ENCODE results near the gene HABP4. TPM values are rescaled to one million over a fixed set of nuclear protein-coding genes. Genes with fewer than 3 reads are reported as not detected.

The HABP4 gene
- total RNA-seq, 1 experiment from 2014 or later: 15.2 TPM

GRCh38 chr9:96448546-96449170, 1.3 kb upstream of the HABP4 start:
- H3K27me3 ChIP-seq: no peaks in the 10 kb centered on the region

GRCh38 chr9:96449523-96449844, 485 bp upstream of the HABP4 start:
- no peak overlapping the region for H3K27ac ChIP-seq

More at GRCh38 chr9:96448546-96449170, 1.3 kb upstream of the HABP4 start:
- Histone ChIP-seq H3K9me3 (replicated peaks) (no peaks in the 10 kb centered on the region), H3K27ac (no peak overlapping the region), H3K36me3 (no peaks in the 10 kb centered on the region), H3K4me3 (no peak overlapping the region), H3K4me1 (peaks cover 8% of the 10 kb centered on the region; the same call in 1 of the 2 replicates)
- DNase-seq: no peak

GRCh38 chr9:96450613-96451528, 902 bp downstream of the HABP4 start:
- no peaks in the 10 kb centered on the region for H3K9me3 ChIP-seq (replicated peaks)
- H3K4me1 ChIP-seq: peaks cover 8% of the 10 kb centered on the region; the same call in 1 of the 2 replicates
- peak overlapping the region; percentile 84 for H3K4me3 ChIP-seq
- DNase-seq: peak; percentile 30 to 46
- H3K27me3 ChIP-seq: no peaks in the 10 kb centered on the region
- no peaks in the 10 kb centered on the region for H3K36me3 ChIP-seq
- peak overlapping the region; percentile 25; the same call in 1 of the 2 replicates for H3K27ac ChIP-seq

More at GRCh38 chr9:96449523-96449844, 485 bp upstream of the HABP4 start:
- H3K4me3 ChIP-seq: peak overlapping the region; percentile 84
- DNase-seq: no peak
- peaks cover 8% of the 10 kb centered on the region; the same call in 1 of the 2 replicates for H3K4me1 ChIP-seq
- H3K36me3 ChIP-seq: no peaks in the 10 kb centered on the region
- no peaks in the 10 kb centered on the region for H3K9me3 ChIP-seq (replicated peaks)
- no peaks in the 10 kb centered on the region for H3K27me3 ChIP-seq

GRCh38 chr9:96453625-96454024, 3.7 kb downstream of the HABP4 start:
- no peaks in the 10 kb centered on the region for H3K27me3 ChIP-seq
- no peaks in the 10 kb centered on the region for H3K9me3 ChIP-seq (replicated peaks)
- no peaks in the 10 kb centered on the region for H3K36me3 ChIP-seq
- peaks cover 7% of the 10 kb centered on the region; the same call in 1 of the 2 replicates for H3K4me1 ChIP-seq
- H3K4me3 ChIP-seq: no peak overlapping the region
- no peak overlapping the region for H3K27ac ChIP-seq
- no peak for DNase-seq

- DNase-seq: peak in 1 of 2 experiments; percentile 18
- H3K4me1 ChIP-seq: no peaks in the 10 kb centered on the region
- no peak overlapping the region for H3K4me3 ChIP-seq
- H3K9me3 ChIP-seq (replicated peaks): no peaks in the 10 kb centered on the region
- peaks cover 3% of the 10 kb centered on the region; the same call in 1 of the 2 replicates for H3K36me3 ChIP-seq
- no peak overlapping the region for H3K27ac ChIP-seq
- no peaks in the 10 kb centered on the region for H3K27me3 ChIP-seq
Observed at GRCh38 chr9:96457266-96457665, 7.3 kb downstream of the HABP4 start.

GRCh38 chr9:96458226-96458625, 8.3 kb downstream of the HABP4 start:
- H3K27me3 ChIP-seq: no peaks in the 10 kb centered on the region
- H3K36me3 ChIP-seq: peaks cover 3% of the 10 kb centered on the region; the same call in 1 of the 2 replicates
- no peak overlapping the region for H3K4me3 ChIP-seq
- no peaks in the 10 kb centered on the region for H3K4me1 ChIP-seq
- no peaks in the 10 kb centered on the region for H3K9me3 ChIP-seq (replicated peaks)
- H3K27ac ChIP-seq: no peak overlapping the region
- no peak for DNase-seq

- H3K4me1 ChIP-seq: no peaks in the 10 kb centered on the region
- H3K27ac ChIP-seq: no peak overlapping the region
- H3K36me3 ChIP-seq: peaks cover 3% of the 10 kb centered on the region; the same call in 1 of the 2 replicates
- H3K4me3 ChIP-seq: no peak overlapping the region
- H3K9me3 ChIP-seq (replicated peaks): no peaks in the 10 kb centered on the region
- no peaks in the 10 kb centered on the region for H3K27me3 ChIP-seq
- DNase-seq: no peak
Observed at GRCh38 chr9:96459268-96460007, 9.5 kb downstream of the HABP4 start.

- no peaks in the 10 kb centered on the region for H3K27me3 ChIP-seq
- no peaks in the 10 kb centered on the region for H3K4me1 ChIP-seq
- no peak overlapping the region for H3K27ac ChIP-seq
- no peak for DNase-seq
- no peaks in the 10 kb centered on the region for H3K9me3 ChIP-seq (replicated peaks)
- peaks cover 3% of the 10 kb centered on the region; the same call in 1 of the 2 replicates for H3K36me3 ChIP-seq
- no peak overlapping the region for H3K4me3 ChIP-seq
Observed at GRCh38 chr9:96460470-96460869, 10.5 kb downstream of the HABP4 start.

GRCh38 chr9:96460882-96461281, 10.9 kb downstream of the HABP4 start:
- H3K36me3 ChIP-seq: peaks cover 3% of the 10 kb centered on the region; the same call in 1 of the 2 replicates
- no peak overlapping the region for H3K4me3 ChIP-seq
- no peak overlapping the region for H3K27ac ChIP-seq
- no peaks in the 10 kb centered on the region for H3K27me3 ChIP-seq
- no peaks in the 10 kb centered on the region for H3K9me3 ChIP-seq (replicated peaks)
- DNase-seq: no peak
- H3K4me1 ChIP-seq: no peaks in the 10 kb centered on the region

GRCh38 chr9:96461336-96461735, 11.4 kb downstream of the HABP4 start:
- no peak for DNase-seq
- peaks cover 3% of the 10 kb centered on the region; the same call in 1 of the 2 replicates for H3K36me3 ChIP-seq
- no peak overlapping the region for H3K27ac ChIP-seq

GRCh38 chr9:96462541-96462940, 12.6 kb downstream of the HABP4 start:
- no peaks in the 10 kb centered on the region for H3K27me3 ChIP-seq
- H3K9me3 ChIP-seq (replicated peaks): no peaks in the 10 kb centered on the region
- no peak for DNase-seq
- peaks cover 3% of the 10 kb centered on the region; the same call in 1 of the 2 replicates for H3K36me3 ChIP-seq
- H3K27ac ChIP-seq: no peak overlapping the region
- no peak overlapping the region for H3K4me3 ChIP-seq
- no peaks in the 10 kb centered on the region for H3K4me1 ChIP-seq

More at GRCh38 chr9:96461336-96461735, 11.4 kb downstream of the HABP4 start:
- H3K27me3 ChIP-seq: no peaks in the 10 kb centered on the region
- no peak overlapping the region for H3K4me3 ChIP-seq
- no peaks in the 10 kb centered on the region for H3K9me3 ChIP-seq (replicated peaks)
- no peaks in the 10 kb centered on the region for H3K4me1 ChIP-seq

- DNase-seq: peak in 1 of 2 experiments; percentile 51
- H3K4me1 ChIP-seq: no peaks in the 10 kb centered on the region
- no peak overlapping the region for H3K27ac ChIP-seq
- H3K4me3 ChIP-seq: no peak overlapping the region
- peaks cover 8% of the 10 kb centered on the region for H3K36me3 ChIP-seq
- H3K27me3 ChIP-seq: no peaks in the 10 kb centered on the region
- H3K9me3 ChIP-seq (replicated peaks): no peaks in the 10 kb centered on the region
Observed at GRCh38 chr9:96464426-96464825, 14.5 kb downstream of the HABP4 start.

GRCh38 chr9:96467784-96468183, 17.8 kb downstream of the HABP4 start:
- Histone ChIP-seq H3K4me3 (no peak overlapping the region), H3K27me3 (no peaks in the 10 kb centered on the region), H3K4me1 (no peaks in the 10 kb centered on the region), H3K36me3 (peaks cover 15% of the 10 kb centered on the region), H3K27ac (no peak overlapping the region), H3K9me3 (replicated peaks) (no peaks in the 10 kb centered on the region)
- DNase-seq: no peak

GRCh38 chr9:96476013-96476412, 26.0 kb downstream of the HABP4 start:
- no peaks in the 10 kb centered on the region for H3K4me1 ChIP-seq
- no peaks in the 10 kb centered on the region for H3K9me3 ChIP-seq (replicated peaks)
- no peaks in the 10 kb centered on the region for H3K27me3 ChIP-seq
- no peak overlapping the region for H3K4me3 ChIP-seq
- H3K27ac ChIP-seq: no peak overlapping the region
- H3K36me3 ChIP-seq: peaks cover 7% of the 10 kb centered on the region; the same call in 1 of the 2 replicates
- DNase-seq: no peak

Data from SJCRH30 (cell line).